HG02943 (cell line): ENCODE data around the gene CMC4.
A peak's percentile ranks its signal among the peaks of the same experiment; 100 is the strongest.

Source experiments
- ATAC-seq: cut with Tn5 transposase; IDR thresholded peaks from one replicate; pipeline ENCODE4 v1.9.1; 2021; ENCODE audit warnings: mild to moderate bottlenecking, low read depth, moderate library complexity; ENCODE audit not compliant: unreplicated experiment

CMC4 gene

DNA sequence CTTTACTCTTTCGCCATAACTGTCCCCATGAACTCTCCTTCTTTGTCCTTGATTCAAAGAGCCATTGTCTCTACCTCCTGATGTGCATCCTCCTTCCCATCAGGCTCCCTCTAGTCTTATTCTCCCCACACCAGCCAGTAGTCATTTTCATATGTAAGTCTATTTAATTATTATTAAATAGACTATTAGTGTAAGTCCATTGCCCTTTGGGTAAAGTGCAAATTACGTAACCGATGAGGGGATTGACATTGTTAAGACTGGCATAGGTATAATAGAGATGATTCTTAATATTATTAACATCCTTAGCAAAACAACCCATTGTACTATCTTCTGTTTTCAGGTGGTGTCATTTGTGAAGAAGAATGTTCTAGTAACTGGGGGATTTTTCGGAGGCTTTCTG, 16.7 kb downstream of the CMC4 start:
- ATAC-seq: no peak

- no peak for ATAC-seq
Measured at GRCh38 chrX:155053656-155054055, 17.3 kb downstream of the CMC4 start.

DNA sequence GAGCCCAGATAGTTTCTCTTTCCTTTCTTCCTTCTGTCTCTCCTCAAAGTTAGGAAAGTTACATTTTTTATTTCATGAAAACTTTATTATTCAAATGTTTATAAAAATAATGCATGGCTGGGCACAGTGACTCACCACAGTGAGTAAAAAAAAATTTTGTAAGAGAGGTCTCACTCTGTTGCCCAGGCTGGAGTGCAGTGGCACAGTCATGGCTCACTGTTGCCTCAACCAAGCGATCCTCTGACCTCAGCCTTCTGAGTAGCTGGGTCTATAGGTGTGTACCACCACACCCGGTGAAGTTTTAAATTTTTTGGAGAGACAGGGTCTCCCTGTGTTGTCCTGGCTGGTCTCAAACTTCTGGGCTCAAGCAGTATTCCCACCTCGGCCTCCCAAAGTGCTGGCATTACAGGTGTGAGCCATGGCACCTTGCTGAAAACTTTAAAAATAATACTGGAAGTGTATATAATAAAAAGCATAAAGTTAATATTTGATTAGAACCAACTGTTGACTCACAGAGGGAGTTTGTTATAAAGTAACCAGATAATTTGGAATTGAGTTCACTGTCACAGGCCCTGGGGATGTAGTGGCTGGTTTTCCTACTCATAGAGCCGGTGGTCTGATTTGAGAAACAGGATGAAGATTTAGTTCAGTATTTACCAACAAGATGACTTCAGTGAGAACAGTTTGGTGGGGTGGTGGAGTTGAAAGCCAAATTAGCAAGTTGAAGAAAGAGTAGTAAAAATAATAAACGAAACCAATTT, 18.0 kb downstream of the CMC4 start:
- no peak for ATAC-seq

- no peak for ATAC-seq
Measured at GRCh38 chrX:155048977-155049619, 21.8 kb downstream of the CMC4 start.

DNA sequence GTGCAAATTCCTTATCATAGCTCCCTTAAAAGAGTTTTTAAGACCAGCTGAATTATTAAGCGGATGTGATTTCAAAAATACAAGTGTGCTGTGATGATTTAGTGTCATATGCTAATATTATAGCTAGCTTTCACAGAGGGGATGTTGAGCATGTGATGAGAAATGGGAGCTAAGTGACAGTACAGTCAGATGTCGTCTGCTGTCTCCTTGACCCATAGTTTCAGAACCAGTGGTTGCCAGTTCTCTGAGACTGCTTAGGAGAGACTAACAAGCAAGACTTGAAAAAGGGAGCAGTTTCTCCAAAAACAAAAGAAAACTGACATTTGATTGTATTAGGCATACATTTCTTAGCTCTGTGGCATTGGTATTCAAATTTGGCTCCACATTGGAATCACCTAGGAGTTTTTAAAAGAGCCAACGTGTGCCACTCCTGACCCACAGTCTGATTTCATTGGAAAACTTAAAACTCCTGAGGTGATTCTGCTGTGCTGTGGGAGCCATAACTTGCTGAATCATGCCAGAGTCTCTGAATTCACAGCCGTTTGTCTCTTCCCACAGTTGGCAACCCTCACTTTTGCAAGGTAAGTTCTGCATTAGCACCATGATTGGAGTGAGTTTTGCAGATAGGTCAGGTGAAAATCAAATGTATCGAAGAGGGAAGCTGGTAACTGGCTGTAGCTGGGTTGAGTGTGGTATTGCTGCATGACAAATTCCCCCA, 24.0 kb downstream of the CMC4 start:
- no peak for ATAC-seq

DNA sequence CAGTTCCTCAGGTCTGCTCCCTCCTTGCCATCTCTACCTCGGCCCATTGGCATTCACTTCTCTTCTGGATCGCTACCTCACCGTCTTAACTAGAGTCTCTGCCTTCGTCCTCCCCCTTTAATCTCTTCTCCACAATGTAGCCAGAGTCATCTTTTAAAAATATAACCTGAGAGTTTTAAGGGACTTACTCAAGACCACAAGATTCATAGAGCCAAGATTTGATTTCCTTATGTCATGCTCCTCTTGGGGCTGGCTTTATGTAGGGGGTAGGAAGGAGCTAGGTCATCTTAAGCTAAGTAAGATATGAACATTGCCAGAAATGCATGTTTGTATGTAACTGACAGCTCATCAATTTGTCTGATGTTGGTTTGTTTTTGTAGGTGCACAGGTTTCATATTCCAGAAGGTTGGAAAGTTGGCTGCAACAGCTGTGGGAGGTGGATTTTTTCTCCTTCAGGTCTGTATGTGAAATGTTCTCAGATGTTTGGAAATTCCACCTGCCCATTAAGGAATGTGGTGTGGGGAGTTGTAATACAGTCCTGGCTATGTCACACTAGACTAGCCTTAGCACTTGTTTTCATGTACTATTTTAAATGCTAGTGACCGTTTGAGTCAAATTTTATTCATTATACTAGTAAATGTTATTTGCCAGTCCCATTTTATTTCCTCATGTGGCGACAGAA, 24.7 kb downstream of the CMC4 start:
- ATAC-seq: no peak

DNA sequence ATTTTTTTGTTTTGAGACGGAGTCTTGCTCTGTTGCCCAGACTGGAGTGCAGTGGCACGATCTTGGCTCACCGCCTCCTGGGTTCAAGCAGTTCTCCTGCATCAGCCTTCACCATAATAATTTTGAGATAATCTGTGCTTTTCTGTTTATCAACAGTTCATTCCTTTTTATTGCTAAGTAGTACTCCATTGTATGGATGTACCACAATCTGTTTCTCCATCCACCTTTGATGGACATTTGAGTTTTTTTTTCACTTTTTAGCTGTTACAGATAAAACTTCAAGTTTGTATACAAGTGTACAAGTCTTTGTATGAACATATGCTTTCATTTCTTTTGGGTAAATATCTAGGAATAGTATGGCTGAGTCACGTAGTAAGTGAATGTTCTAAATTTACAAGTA, 35.2 kb downstream of the CMC4 start:
- ATAC-seq: no peak

GRCh38 chrX:155031657-155032056, 39.3 kb downstream of the CMC4 start:
- ATAC-seq: no peak

- ATAC-seq: no peak
Measured at GRCh38 chrX:155028877-155029291, 42.1 kb downstream of the CMC4 start.

DNA sequence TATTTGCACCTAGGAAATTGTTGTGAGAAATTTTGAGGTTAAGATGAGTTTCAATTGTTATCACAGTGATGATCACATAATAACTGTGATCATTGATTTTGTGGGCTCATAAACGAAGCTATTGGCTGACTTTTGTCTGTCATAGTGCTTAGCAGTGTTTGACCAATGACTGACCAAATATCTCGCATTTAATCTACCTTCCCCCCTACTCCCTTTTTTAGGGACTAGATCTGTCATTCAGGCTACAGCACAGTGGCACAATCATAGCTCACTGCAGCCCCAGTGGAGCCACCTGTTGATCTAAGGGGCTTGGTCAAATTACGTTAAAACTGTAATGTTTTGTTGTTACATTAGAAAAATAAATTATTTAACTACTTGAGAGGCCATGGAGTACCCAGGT, 42.8 kb downstream of the CMC4 start:
- ATAC-seq: no peak

GRCh38 chrX:155027509-155028066, 43.3 kb downstream of the CMC4 start:
- no peak for ATAC-seq

DNA sequence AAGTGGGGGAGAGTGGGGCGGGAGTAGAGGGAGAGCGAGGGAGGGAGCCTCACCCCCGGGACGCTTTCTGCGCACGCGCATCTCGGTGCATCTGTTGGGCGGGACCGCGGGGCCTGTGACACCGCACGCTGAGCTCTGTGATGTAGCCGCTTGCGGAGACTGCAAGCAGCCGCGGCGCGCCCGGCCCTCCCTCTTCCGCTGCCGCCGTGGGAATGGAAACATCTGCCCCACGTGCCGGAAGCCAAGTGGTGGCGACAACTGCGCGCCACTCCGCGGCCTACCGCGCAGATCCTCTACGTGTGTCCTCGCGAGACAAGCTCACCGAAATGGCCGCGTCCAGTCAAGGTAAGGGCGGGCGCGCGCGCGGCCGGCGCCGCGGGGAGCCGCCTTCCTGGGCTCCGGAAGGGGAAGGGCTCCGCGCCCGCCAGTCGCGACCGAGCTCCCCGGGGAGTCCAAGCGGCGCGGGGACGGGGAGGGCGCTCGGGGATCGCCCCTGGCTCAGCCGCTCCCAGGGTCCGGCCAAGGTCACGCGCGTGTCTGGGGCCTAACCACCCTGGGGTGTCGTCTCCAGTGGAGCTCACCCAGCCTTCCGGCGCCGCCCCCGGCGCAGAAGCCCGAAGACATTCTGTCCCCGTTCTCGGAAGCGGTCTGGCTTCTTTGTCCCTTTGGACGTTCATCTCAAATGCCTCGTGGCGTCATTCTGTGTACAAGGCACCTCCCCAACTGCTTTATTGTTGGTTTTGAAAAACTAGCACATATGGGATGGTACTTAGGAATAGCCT, 44.0 kb downstream of the CMC4 start, which contains the start of gene FUNDC2:
FUNDC2 (plus strand) TSS at position 118 of the 782 bp plus-strand sequence; CDS start at position 213, 95 bp downstream.
- peak; percentile 92 for ATAC-seq

- no peak for ATAC-seq
Measured at GRCh38 chrX:155026420-155026726, 44.6 kb downstream of the CMC4 start.

DNA sequence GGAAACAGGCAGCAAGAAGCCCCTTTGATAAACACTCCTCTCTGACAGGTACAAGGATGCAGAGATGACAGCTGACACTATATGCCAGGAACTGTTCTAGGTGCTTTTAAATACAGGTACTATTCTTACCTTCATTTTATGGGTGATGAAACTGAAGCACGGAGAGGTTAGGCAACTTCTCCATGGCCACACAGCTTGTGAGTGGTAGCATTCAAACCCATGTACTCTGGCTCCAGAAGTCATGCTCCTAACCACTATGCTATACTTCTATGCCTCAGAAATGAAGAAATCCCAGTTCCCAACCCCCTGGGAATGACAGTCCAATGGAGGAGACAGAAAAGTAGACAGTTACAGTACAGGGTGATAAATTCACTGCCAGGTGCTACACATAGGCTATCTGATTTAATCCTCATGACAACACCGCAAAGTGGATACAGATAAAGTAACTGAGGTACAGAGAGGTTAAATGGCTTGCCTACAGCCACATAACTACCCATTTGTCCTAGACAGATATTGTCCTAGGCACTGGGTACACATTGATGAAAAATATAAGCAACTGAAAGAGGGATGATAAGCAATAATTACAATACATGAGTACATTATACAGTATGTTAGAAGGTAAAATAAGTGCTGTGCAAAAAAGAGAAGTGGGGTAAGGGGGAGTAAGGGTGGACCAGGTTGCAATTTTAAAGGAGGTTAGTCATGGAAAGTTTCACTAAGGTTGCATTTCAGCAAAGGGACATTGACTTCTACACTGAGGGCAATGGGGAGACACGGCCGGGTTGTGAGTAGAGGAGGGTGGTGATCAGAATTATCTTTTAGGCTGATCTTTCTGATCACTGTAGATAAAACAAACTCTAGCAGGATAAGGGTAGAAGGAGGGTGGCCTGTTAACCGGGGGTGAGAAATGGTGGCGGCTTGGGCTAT, 46.8 kb downstream of the CMC4 start:
- no peak for ATAC-seq

DNA sequence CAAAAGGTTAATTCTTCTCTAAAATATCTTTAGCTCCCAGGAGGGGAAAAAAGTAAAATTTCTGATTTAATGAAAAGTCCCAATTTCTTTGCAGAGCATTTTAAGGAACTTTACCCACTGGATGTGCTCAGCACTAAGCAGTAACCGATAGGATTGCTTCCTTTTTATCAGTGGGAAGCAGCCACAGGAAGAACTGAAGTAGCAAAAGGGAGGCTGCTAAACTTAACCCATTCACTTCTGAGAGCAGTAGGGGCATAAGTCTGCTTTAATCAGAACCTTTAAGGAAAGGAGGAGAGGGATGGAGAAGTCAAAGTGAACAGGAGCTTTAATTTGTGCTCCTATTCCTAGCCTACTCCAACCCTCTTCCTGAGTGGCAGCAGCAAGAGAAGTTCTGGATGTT, 48.4 kb downstream of the CMC4 start, which contains the start of gene F8:
F8 (minus strand) TSS at position 139 of the 400 bp plus-strand sequence. CDS start 171 bp downstream, outside the sequence.
- no peak for ATAC-seq

GRCh38 chrX:155020591-155020990, 50.3 kb downstream of the CMC4 start:
- no peak for ATAC-seq
